GM18517 (cell line): ENCODE results near the gene UNKL.

Experiments used
- ATAC-seq: cut with Tn5 transposase; IDR thresholded peaks from one replicate; pipeline ENCODE4 v1.9.1; 2021; ENCODE audit warnings: mild to moderate bottlenecking, moderate library complexity; ENCODE audit not compliant: unreplicated experiment

Gene UNKL

GRCh38 chr16:1342526-1343427 lies 71.7 kb downstream of the UNKL start:
- ATAC-seq = peak; percentile 90

- no peak for ATAC-seq
These were observed 72.7 kb downstream of the UNKL start for GRCh38 chr16:1341495-1342420.

- no peak for ATAC-seq
These were observed 73.6 kb downstream of the UNKL start for GRCh38 chr16:1340730-1341494.

GRCh38 chr16:1338855-1339675 lies 75.4 kb downstream of the UNKL start:
- ATAC-seq = no peak

- no peak for ATAC-seq
These were observed 76.3 kb downstream of the UNKL start for GRCh38 chr16:1338119-1338730.

GRCh38 chr16:1337486-1337885 lies 77.0 kb downstream of the UNKL start:
- ATAC-seq = no peak

- no peak for ATAC-seq
These were observed 77.9 kb downstream of the UNKL start for GRCh38 chr16:1336619-1337018.

GRCh38 chr16:1335996-1336395 lies 78.5 kb downstream of the UNKL start:
- ATAC-seq = no peak

- ATAC-seq = no peak
These were observed 79.1 kb downstream of the UNKL start for GRCh38 chr16:1335211-1335971.

- no peak for ATAC-seq
These were observed 79.8 kb downstream of the UNKL start for GRCh38 chr16:1334739-1335138.

- ATAC-seq = no peak
These were observed 80.4 kb downstream of the UNKL start for GRCh38 chr16:1333854-1334700.

- ATAC-seq = no peak
These were observed 81.2 kb downstream of the UNKL start, which contains the start of gene BAIAP3 for GRCh38 chr16:1333149-1333812. TSS of gene BAIAP3 (plus strand) at chr16:1333645. CDS start at chr16:1338550, 4,905 bp downstream.

GRCh38 chr16:1332618-1333148 lies 81.8 kb downstream of the UNKL start:
- no peak for ATAC-seq

GRCh38 chr16:1331712-1332617 lies 82.5 kb downstream of the UNKL start:
- no peak for ATAC-seq

- ATAC-seq = no peak
These were observed 83.4 kb downstream of the UNKL start for GRCh38 chr16:1330931-1331711.
